ENCODE data around the gene RBBP8NL.

RBBP8NL gene

GRCh38 chr20:62363920-62364851 lies 63.2 kb downstream of the RBBP8NL start:
- no peak for DNase-seq (ENCODE audit: low spot score)

DNA sequence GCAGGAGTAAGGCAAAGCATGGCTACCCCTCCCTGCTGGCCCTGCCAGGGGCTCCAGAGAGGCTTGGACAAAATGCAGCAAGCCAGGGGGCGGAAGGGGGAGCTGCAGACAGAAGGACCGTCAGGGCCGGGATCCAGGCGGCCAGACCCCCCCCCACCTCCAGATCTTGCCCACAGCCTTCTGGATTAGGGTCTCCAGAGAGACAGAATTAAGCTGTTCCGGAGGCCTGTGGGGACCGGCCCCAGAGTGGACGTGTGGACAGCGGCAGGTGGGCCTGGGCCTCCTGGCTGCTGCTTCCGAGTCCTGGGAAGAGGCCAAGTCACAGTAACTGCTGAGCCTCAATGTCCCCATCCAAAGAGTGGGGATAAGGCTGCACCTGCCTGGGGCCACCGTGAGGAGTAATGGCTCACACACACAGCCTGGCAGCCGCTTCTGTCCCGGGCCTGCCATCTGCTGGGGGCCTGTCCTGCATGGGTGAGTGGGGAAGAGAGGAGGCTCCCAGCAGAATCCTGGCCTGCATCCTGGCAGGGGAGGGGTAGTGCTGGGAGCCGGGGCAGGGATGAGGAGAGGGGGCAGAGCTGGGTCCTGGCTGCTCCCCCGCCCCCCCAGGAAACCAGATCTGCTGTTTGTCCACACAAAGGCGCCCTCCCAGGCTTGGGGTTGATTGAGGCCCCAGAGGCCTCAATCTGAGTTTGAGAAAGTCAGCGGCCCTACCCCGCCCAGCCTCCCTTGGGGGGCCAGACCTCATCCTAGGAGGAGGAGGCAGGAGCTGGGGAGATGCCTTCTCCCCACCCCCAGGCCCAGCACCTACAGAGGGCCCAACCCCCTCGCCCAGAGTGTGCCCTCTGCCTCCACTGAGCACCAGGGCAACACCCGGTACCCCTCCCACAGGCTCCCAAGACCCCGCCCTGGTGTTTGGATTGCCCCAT lies 64.1 kb downstream of the RBBP8NL start:
- DNase-seq (ENCODE audit: low spot score), result no peak

- DNase-seq (ENCODE audit: low spot score), result no peak
Observed at GRCh38 chr20:62362590-62362940, 64.8 kb downstream of the RBBP8NL start.

DNA sequence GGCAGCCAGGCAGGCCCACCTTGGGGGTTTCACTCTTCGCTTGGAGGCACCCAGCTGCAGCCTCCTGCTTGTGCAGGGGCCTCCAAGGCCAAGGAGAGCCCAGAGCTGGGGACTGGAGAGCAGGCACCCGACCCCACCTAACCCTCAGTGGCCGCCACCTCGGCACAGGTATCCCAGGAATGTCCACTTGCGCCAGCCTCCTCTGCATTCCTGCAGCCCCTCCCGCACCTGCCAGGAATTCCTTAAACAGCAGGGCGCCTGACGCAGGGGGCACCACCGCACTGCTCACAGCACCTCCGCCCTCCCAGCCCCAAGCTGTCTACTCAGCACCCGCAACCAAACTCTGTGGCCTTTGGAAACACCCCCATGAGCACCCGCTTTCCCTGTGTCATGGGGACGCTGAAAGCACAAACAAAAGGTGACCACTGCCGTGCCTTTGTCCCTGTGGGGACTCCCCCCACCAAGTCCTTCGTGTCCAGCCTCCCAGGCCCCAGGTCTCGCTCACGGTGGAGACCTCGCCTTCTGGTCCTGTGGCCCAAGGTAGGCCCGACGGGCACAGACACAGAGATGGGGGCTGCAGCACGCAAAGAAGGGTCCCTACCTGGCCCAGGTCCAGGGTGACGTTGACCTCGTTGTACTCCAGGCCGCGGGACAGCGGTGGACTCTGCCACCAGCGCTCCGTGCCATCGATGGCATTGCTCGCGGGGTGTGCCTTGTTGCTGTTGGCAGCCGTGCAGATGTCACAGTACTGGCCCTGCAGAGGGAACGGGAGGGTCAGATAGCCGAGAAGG lies 65.3 kb downstream of the RBBP8NL start:
- DNase-seq (ENCODE audit: low spot score), result no peak

DNA sequence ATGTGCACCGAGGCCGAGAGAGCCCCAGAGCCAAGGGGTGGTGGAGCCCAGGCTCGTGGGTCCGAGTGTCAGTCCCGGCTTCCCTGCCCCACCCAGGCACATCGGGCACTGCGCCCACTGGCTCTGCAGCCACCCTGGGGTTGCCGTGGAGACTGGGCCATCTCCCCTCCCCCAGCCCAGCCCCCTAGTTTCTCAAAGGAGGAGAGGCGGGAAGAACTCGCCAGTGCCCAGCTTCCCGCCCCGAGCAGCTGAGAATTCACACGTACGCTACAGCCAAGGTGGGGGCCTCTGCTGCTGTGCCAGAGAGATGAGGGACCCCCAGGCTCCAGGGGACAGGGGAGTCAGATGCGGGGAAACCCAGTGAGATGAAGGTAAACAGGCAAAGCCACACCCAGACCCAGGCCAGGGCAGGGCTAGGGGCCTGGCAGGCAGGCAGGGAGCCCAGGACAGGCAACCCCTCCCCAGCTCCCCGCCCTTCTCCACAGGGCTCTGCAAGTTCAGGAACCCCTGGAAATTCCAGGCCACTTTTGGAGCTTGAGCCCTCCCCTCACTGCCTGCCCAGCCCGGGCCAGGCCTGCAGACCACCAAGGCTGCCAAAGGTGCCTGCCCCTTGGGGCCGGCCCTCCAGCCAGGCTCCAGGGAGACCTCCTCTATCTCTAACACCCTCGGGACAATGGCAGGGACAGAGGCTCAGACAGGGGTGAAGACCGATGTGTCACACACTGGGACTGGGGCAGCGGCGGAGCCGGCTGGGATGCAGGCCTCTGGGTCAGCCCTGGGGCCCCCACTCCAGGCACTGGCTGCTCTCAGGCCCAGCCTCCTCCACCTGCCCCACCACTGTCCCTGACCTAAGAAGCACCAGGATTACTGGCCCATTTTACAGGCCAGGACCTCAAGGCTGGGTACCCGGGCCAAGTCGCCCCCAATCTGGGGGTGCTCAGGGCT lies 66.2 kb downstream of the RBBP8NL start:
- no peak for DNase-seq (ENCODE audit: low spot score)
